ENCODE results near the gene NUP210. TPM values are rescaled to one million over a fixed set of nuclear protein-coding genes. Genes with fewer than 3 reads are reported as not detected.

The NUP210 gene
- total RNA-seq, 1 experiment from 2014 or later: 64.0 TPM

DNA sequence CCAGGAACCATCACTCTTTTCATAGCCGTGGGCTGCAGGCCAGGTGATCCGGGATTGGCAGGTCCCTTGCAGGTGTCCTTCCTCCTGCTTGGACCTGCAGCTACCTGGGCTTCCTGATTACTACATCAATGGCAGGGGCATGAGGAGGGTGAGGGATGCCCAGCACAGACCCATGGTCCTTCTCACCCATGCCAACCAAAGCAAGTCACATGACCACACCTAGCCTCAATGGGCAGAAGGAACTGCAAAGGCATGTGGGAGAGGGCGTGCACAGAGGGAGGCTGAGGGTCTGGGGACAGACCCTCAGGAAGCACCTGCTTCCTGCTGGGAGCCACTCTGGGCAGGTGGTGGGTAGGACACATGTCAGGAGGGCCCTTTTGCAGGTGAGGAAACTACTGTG is 105.2 kb downstream of the NUP210 start:
- Histone ChIP-seq H3K4me2 (ENCODE audit: low read length) (no peak overlapping the region), H2AFZ (ENCODE audit: low read length) (no peak overlapping the region), H3K79me2 (ENCODE audit: low read length) (no peaks in the 10 kb centered on the region), H3K36me3 (ENCODE audit: low read depth, low read length) (peaks cover 13% of the 10 kb centered on the region), H3K27me3 (ENCODE audit: low read length) (no peaks in the 10 kb centered on the region), H3K27ac (ENCODE audit: low read length) (no peak overlapping the region), H3K4me3 (ENCODE audit: low read length) (no peak overlapping the region), H4K20me1 (ENCODE audit: low read length) (no peaks in the 10 kb centered on the region), H3K9me3 (ENCODE audit: low read length) (no peaks in the 10 kb centered on the region), H3K9ac (ENCODE audit: low read length) (no peak overlapping the region), H3F3A (ENCODE audit: low read length, unreplicated experiment) (no peaks in the 10 kb centered on the region), H3K9me2 (replicated peaks; ENCODE audit: low read length) (no peaks in the 10 kb centered on the region), H3K4me1 (ENCODE audit: insufficient read depth, low read length) (no peaks in the 10 kb centered on the region)
- no peak for DNase-seq
- TF ChIP-seq, protein P1, sequence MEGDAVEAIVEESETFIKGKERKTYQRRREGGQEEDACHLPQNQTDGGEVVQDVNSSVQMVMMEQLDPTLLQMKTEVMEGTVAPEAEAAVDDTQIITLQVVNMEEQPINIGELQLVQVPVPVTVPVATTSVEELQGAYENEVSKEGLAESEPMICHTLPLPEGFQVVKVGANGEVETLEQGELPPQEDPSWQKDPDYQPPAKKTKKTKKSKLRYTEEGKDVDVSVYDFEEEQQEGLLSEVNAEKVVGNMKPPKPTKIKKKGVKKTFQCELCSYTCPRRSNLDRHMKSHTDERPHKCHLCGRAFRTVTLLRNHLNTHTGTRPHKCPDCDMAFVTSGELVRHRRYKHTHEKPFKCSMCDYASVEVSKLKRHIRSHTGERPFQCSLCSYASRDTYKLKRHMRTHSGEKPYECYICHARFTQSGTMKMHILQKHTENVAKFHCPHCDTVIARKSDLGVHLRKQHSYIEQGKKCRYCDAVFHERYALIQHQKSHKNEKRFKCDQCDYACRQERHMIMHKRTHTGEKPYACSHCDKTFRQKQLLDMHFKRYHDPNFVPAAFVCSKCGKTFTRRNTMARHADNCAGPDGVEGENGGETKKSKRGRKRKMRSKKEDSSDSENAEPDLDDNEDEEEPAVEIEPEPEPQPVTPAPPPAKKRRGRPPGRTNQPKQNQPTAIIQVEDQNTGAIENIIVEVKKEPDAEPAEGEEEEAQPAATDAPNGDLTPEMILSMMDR (conservative IDR thresholded peaks at IDR 0.05; ENCODE audit: low read depth, low read length): no peak
- TF ChIP-seq EZH2phosphoT487 (IDR thresholded peaks at IDR 0.05; ENCODE audit: borderline replicate concordance, low read length) (no peak), EZH2 (IDR thresholded peaks at IDR 0.05; ENCODE audit: low read length, unreplicated experiment) (no peak)
- intact Hi-C loops (cut with micrococcal nuclease): no loop called here
- POLR2A ChIA-PET (ENCODE audit: unreplicated experiment): no interaction called here
- no TSS peak for BruUV-seq (replicated peaks)
- CTCF ChIA-PET: no interaction called here
- no peak for ATAC-seq

DNA sequence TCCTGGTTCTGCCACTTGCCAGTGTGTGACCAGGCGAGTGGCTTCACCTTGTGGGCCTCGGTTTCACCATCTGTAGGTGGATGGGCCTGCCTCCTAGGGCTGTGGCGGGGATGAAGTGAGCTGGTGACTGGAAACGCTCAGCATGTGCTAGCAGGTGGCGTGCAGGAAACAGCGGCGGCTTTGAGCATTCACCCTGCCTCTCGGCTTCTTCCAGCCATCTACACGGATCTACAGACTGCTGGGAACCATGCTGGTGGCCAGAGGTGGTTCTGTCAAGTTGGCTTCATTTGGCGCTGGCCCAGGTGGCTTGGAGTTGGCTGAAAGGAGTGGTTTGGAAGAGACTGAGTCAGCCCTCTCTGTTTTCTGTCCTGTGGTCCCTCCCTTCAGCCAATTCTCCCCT is 106.3 kb downstream of the NUP210 start:
- Histone ChIP-seq H3K27ac (ENCODE audit: low read length) (no peak overlapping the region), H3K9ac (ENCODE audit: low read length) (no peak overlapping the region), H3K27me3 (ENCODE audit: low read length) (no peaks in the 10 kb centered on the region), H3K4me2 (ENCODE audit: low read length) (no peak overlapping the region), H3K4me1 (ENCODE audit: insufficient read depth, low read length) (no peaks in the 10 kb centered on the region), H3K4me3 (ENCODE audit: low read length) (no peak overlapping the region), H3K9me3 (ENCODE audit: low read length) (no peaks in the 10 kb centered on the region), H3F3A (ENCODE audit: low read length, unreplicated experiment) (no peaks in the 10 kb centered on the region), H2AFZ (ENCODE audit: low read length) (no peak overlapping the region), H3K36me3 (ENCODE audit: low read depth, low read length) (peaks cover 10% of the 10 kb centered on the region), H4K20me1 (ENCODE audit: low read length) (no peaks in the 10 kb centered on the region), H3K9me2 (replicated peaks; ENCODE audit: low read length) (no peaks in the 10 kb centered on the region), H3K79me2 (ENCODE audit: low read length) (no peaks in the 10 kb centered on the region)
- TF ChIP-seq EZH2phosphoT487 (IDR thresholded peaks at IDR 0.05; ENCODE audit: borderline replicate concordance, low read length) (no peak), EZH2 (IDR thresholded peaks at IDR 0.05; ENCODE audit: low read length, unreplicated experiment) (no peak)
- TF ChIP-seq, protein P1 (conservative IDR thresholded peaks at IDR 0.05; ENCODE audit: low read depth, low read length): no peak
- DNase-seq (no peak), ATAC-seq (no peak)
- no TSS peak for BruUV-seq (replicated peaks)
- ChIA-PET CTCF (no interaction called here), POLR2A (ENCODE audit: unreplicated experiment) (no interaction called here)
- intact Hi-C loops (cut with micrococcal nuclease): no loop called here

- no peak overlapping the region for H3K4me3 ChIP-seq (ENCODE audit: low read length)
- TF ChIP-seq, protein P1 (conservative IDR thresholded peaks at IDR 0.05; ENCODE audit: low read depth, low read length): no peak
- no peak for TF ChIP-seq EZH2 (IDR thresholded peaks at IDR 0.05; ENCODE audit: low read length, unreplicated experiment)
- TF ChIP-seq EZH2phosphoT487 (IDR thresholded peaks at IDR 0.05; ENCODE audit: borderline replicate concordance, low read length): no peak
- H3K27me3 ChIP-seq (ENCODE audit: low read length): no peaks in the 10 kb centered on the region
- H3K36me3 ChIP-seq (ENCODE audit: low read depth, low read length): peaks cover 3% of the 10 kb centered on the region; the same call in 1 of the 2 replicates
- no peak for ATAC-seq
- no peaks in the 10 kb centered on the region for H4K20me1 ChIP-seq (ENCODE audit: low read length)
- intact Hi-C loops (cut with micrococcal nuclease): no loop called here
- H3F3A ChIP-seq (ENCODE audit: low read length, unreplicated experiment): no peaks in the 10 kb centered on the region
- ChIA-PET CTCF (no interaction called here), POLR2A (ENCODE audit: unreplicated experiment) (no interaction called here)
- no peaks in the 10 kb centered on the region for H3K9me3 ChIP-seq (ENCODE audit: low read length)
- no peak overlapping the region for H3K9ac ChIP-seq (ENCODE audit: low read length)
- no peak overlapping the region for H3K4me2 ChIP-seq (ENCODE audit: low read length)
- DNase-seq: no peak
- H3K9me2 ChIP-seq (replicated peaks; ENCODE audit: low read length): no peaks in the 10 kb centered on the region
- H3K27ac ChIP-seq (ENCODE audit: low read length): no peak overlapping the region
- H3K4me1 ChIP-seq (ENCODE audit: insufficient read depth, low read length): no peaks in the 10 kb centered on the region
- H3K79me2 ChIP-seq (ENCODE audit: low read length): no peaks in the 10 kb centered on the region
- BruUV-seq (replicated peaks): no TSS peak
- no peak overlapping the region for H2AFZ ChIP-seq (ENCODE audit: low read length)
Measured at GRCh38 chr3:13309004-13309403, 111.1 kb downstream of the NUP210 start.
